GM19025 (cell line): ENCODE data around the gene MAMDC2.
"Not testable (repeated sequence)": the region's sequence is repeated elsewhere in the genome, so short reads cannot be mapped to it uniquely, and the experiment has no call there.

Experiments used
- ATAC-seq: cut with Tn5 transposase; IDR thresholded peaks from one replicate; pipeline ENCODE4 v1.9.1; 2021; ENCODE audit warnings: mild to moderate bottlenecking, low read depth, moderate library complexity; ENCODE audit not compliant: unreplicated experiment

Gene MAMDC2

GRCh38 chr9:70036641-70037040 lies 7.0 kb upstream of the MAMDC2 start:
- ATAC-seq = no peak

- ATAC-seq = not testable (repeated sequence)
Observed at GRCh38 chr9:70038171-70038621, 5.5 kb upstream of the MAMDC2 start.

GRCh38 chr9:70040376-70040903 lies 3.2 kb upstream of the MAMDC2 start:
- no peak for ATAC-seq

- ATAC-seq = no peak
Observed at GRCh38 chr9:70042461-70043215, 1.0 kb upstream of the MAMDC2 start.

GRCh38 chr9:70043285-70043684 lies 363 bp upstream of the MAMDC2 start:
- no peak for ATAC-seq

GRCh38 chr9:70044490-70045307 lies 1.1 kb downstream of the MAMDC2 start:
- no peak for ATAC-seq

GRCh38 chr9:70045452-70045851 lies 1.8 kb downstream of the MAMDC2 start:
- ATAC-seq = no peak

GRCh38 chr9:70046274-70047070 lies 2.8 kb downstream of the MAMDC2 start:
- no peak for ATAC-seq

GRCh38 chr9:70049236-70049635 lies 5.6 kb downstream of the MAMDC2 start:
- ATAC-seq = no peak

GRCh38 chr9:70049672-70050271 lies 6.1 kb downstream of the MAMDC2 start:
- ATAC-seq = no peak

GRCh38 chr9:70052768-70053167 lies 9.1 kb downstream of the MAMDC2 start:
- ATAC-seq = no peak

GRCh38 chr9:70053864-70054263 lies 10.2 kb downstream of the MAMDC2 start:
- ATAC-seq = no peak

- ATAC-seq = no peak
Observed at GRCh38 chr9:70054521-70054920, 10.9 kb downstream of the MAMDC2 start.

- ATAC-seq = no peak
Observed at GRCh38 chr9:70055406-70056210, 12.0 kb downstream of the MAMDC2 start.

- ATAC-seq = no peak
Observed at GRCh38 chr9:70056211-70056944, 12.7 kb downstream of the MAMDC2 start.

GRCh38 chr9:70058569-70059116 lies 15.0 kb downstream of the MAMDC2 start:
- no peak for ATAC-seq

GRCh38 chr9:70060148-70060882 lies 16.7 kb downstream of the MAMDC2 start:
- ATAC-seq = no peak
